HepG2 (cell line): ENCODE data around the gene BMPER.

ENCODE experiments used
- CENPX ChIP-seq: sonication (generic); formaldehyde crosslinking; IDR thresholded peaks from 2 replicates; pipeline ENCODE4 v1.9.0; 2021; ENCODE audit warnings: mild to moderate bottlenecking, missing genetic modification reagents, moderate library complexity
- EZH2 ChIP-seq: conservative IDR thresholded peaks from 2 replicates; pipeline ENCODE4 v1.6.1; 2012; ENCODE audit warnings: mild to moderate bottlenecking, low read depth, low read length, moderate library complexity
- FLYWCH1 ChIP-seq: sonication (generic); formaldehyde crosslinking; IDR thresholded peaks from 2 replicates; pipeline ENCODE4 v1.8.1; 2023; ENCODE audit warnings: mild to moderate bottlenecking, missing genetic modification reagents
- NFE2L2 ChIP-seq: fragments of 150-350 bp; IDR thresholded peaks from 2 replicates; pipeline ENCODE4 v1.6.1; 2014; ENCODE audit warnings: low read length
- SIN3A ChIP-seq: IDR thresholded peaks from 2 replicates; pipeline ENCODE4 v1.6.1; 2011; ENCODE audit warnings: low read depth, mild to moderate bottlenecking, control low read depth, low read length, borderline replicate concordance
- ZFP82 ChIP-seq: sonication (generic); formaldehyde crosslinking; IDR thresholded peaks from 2 replicates; pipeline ENCODE4 v1.5.1; 2020; ENCODE audit warnings: mild to moderate bottlenecking, missing genetic modification reagents, borderline replicate concordance
- ZNF224 ChIP-seq: sonication (generic); formaldehyde crosslinking; IDR thresholded peaks from 2 replicates; pipeline ENCODE4 v1.5.0; 2020; ENCODE audit warnings: mild to moderate bottlenecking, missing genetic modification reagents
- ZNF577 ChIP-seq: sonication (generic); formaldehyde crosslinking; IDR thresholded peaks from 2 replicates; pipeline ENCODE4 v1.4.0; 2020; ENCODE audit warnings: mild to moderate bottlenecking, low read depth, missing genetic modification reagents, borderline replicate concordance
- ZNF816 ChIP-seq: sonication (generic); formaldehyde crosslinking; IDR thresholded peaks from 2 replicates; pipeline ENCODE4 v1.8.0; 2022; ENCODE audit warnings: missing genetic modification reagents, mild to moderate bottlenecking, borderline replicate concordance
- TF ChIP-seq, protein P1 (sequence below): IDR thresholded peaks from 2 replicates; pipeline ENCODE4 v1.6.1; 2012; ENCODE audit warnings: low read length, improper control_type of control experiment

- TF ChIP-seq EZH2 (no peak), CENPX (no peak), FLYWCH1 (no peak), NFE2L2 (no peak), SIN3A (no peak), ZNF816 (CRISPR knock-in tag) (no peak), ZFP82 (CRISPR knock-in tag) (no peak), ZNF224 (CRISPR knock-in tag) (no peak), ZNF577 (CRISPR knock-in tag) (no peak)
- TF ChIP-seq, protein P1, sequence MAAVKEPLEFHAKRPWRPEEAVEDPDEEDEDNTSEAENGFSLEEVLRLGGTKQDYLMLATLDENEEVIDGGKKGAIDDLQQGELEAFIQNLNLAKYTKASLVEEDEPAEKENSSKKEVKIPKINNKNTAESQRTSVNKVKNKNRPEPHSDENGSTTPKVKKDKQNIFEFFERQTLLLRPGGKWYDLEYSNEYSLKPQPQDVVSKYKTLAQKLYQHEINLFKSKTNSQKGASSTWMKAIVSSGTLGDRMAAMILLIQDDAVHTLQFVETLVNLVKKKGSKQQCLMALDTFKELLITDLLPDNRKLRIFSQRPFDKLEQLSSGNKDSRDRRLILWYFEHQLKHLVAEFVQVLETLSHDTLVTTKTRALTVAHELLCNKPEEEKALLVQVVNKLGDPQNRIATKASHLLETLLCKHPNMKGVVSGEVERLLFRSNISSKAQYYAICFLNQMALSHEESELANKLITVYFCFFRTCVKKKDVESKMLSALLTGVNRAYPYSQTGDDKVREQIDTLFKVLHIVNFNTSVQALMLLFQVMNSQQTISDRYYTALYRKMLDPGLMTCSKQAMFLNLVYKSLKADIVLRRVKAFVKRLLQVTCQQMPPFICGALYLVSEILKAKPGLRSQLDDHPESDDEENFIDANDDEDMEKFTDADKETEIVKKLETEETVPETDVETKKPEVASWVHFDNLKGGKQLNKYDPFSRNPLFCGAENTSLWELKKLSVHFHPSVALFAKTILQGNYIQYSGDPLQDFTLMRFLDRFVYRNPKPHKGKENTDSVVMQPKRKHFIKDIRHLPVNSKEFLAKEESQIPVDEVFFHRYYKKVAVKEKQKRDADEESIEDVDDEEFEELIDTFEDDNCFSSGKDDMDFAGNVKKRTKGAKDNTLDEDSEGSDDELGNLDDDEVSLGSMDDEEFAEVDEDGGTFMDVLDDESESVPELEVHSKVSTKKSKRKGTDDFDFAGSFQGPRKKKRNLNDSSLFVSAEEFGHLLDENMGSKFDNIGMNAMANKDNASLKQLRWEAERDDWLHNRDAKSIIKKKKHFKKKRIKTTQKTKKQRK: no peak
These were observed 18.3 kb downstream of the BMPER start for GRCh38 chr7:33923440-33924229.
